HCT116 (cell line): Measurements from ENCODE around the gene ST3GAL3.

Experiments
- CBX3 ChIP-seq: IDR thresholded peaks from 2 replicates; pipeline ENCODE4 v1.6.1; 2012; ENCODE audit warnings: low read depth
- CEBPB ChIP-seq: IDR thresholded peaks from 2 replicates; pipeline ENCODE4 v1.6.1; 2012; ENCODE audit warnings: low read depth
- CTCF ChIP-seq, 3 experiments: fragments of 200-600 bp in 1 of 3; sonication (generic) in 1 of 3; IDR thresholded peaks in 2 of 3; conservative IDR thresholded peaks in 1 of 3; 2 replicates each; pipeline ENCODE4 v1.5.1; 2012 to 2017; ENCODE audit warnings: low read depth in 2 of 3, low read length in 2 of 3, antibody characterized with exemption in 1 of 3, borderline replicate concordance in 1 of 3, control low read depth in 1 of 3, mild to moderate bottlenecking in 1 of 3, mixed read lengths in 1 of 3, mixed run types in 1 of 3, moderate library complexity in 1 of 3; ENCODE audit not compliant: insufficient read depth in 1 of 3
- EZH2 ChIP-seq: fragments of 200-600 bp; sonication (generic); IDR thresholded peaks from 2 replicates; pipeline ENCODE4 v1.6.1; 2017; ENCODE audit warnings: antibody characterized with exemption, mixed run types
- JUND ChIP-seq: IDR thresholded peaks from 2 replicates; pipeline ENCODE4 v1.6.1; 2012
- POLR2A ChIP-seq: IDR thresholded peaks from 2 replicates; pipeline ENCODE4 v1.7.0; 2011; ENCODE audit warnings: borderline replicate concordance; ENCODE audit not compliant: insufficient read depth, insufficient read length; ENCODE audit errors: extremely low read depth
- POLR2AphosphoS5 ChIP-seq: IDR thresholded peaks from 2 replicates; pipeline ENCODE4 v1.6.1; 2011; ENCODE audit warnings: mild to moderate bottlenecking, low read depth, low read length, moderate library complexity
- SRF ChIP-seq: IDR thresholded peaks from 2 replicates; pipeline ENCODE4 v1.6.1; 2012; ENCODE audit warnings: low read depth
- ZFX ChIP-seq: fragments of 450-650 bp; IDR thresholded peaks from 2 replicates; pipeline ENCODE4 v1.6.1; 2017
- ZNF274 ChIP-seq: fragments of 200-500 bp; sonication (Bioruptor generic); IDR thresholded peaks from 2 replicates; pipeline ENCODE4 v1.6.1; 2014; ENCODE audit warnings: mild to moderate bottlenecking, low read depth, low read length, inconsistent platforms

DNA sequence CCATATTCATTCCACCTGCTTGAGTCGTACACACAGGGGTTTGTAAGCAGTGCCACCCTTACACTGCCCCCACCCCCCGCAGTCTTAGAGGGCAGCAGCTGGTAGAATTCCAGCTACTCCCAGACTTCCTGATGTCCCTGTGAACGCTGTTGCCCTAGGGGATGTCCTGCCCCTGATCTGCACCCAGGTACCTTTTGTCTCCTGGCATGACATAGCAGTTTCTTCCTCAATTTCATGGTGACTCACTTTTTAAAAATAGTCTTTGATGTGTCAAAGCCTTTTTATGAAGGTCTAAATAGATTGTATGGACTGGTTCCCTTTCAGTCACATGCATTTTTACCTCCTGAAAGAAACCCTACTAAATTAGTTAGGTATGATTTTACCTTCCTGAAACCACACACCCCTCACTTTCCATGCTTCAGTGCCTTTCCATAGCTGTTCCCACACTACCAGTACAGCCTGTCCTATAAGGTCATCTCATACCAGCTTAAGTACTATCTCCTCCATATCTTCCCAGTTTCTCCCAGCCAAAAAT is 76.4 kb downstream of the ST3GAL3 start:
- TF ChIP-seq CTCF (IDR thresholded peaks at IDR 0.05 in 2 of 3, conservative IDR thresholded peaks at IDR 0.05 in 1 of 3; ENCODE audit: borderline replicate concordance in 1 of 3, insufficient read depth in 1 of 3, low read depth in 2 of 3, low read length in 2 of 3): no peak
- no peak for TF ChIP-seq POLR2A
- peak; percentile 53; the same call in 1 of the 2 replicates for TF ChIP-seq POLR2AphosphoS5
- TF ChIP-seq ZNF274: no peak
- no peak for TF ChIP-seq SRF
- TF ChIP-seq EZH2: no peak
- peak; percentile 91 for TF ChIP-seq JUND
- peak; percentile 94; the same call in 1 of the 2 replicates for TF ChIP-seq CBX3
- TF ChIP-seq ZFX: no peak
- TF ChIP-seq CEBPB: peak; percentile 51
